ENCODE results near the gene ZNF326. TPM values are rescaled to one million over a fixed set of nuclear protein-coding genes. Genes with fewer than 3 reads are reported as not detected.

Gene ZNF326
- total RNA-seq, 3 donors from 2014 or later, result 21.9 to 31.3 (median 23.6) TPM

DNA sequence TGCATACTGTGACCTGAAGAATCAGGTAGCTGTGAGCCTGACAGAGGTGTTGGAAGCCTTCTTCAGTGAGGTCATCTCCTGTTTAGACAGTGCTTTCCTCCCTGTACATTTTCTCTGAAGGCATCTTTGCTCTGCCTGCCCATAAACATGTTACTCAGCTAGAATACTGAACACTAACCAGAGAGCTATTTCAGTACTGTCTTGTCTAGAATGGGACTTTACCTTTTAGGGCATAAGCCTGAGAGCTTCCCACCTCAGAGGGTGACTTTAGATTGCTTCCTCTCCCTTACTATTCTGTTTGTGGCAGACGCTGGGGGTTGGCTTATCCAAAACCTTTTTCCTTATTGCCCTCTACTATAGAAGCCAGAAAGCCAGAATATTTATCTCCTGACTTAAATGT is 23.3 kb upstream of the ZNF326 start:
- Histone ChIP-seq H3K9me3 (no peaks in the 10 kb centered on the region), H3K4me3 (no peak overlapping the region), H3K4me1 (no peaks in the 10 kb centered on the region), H3K36me3 (no peaks in the 10 kb centered on the region), H3K27me3 (no peaks in the 10 kb centered on the region), H3K27ac (no peak overlapping the region)
- TF ChIP-seq, protein P1, sequence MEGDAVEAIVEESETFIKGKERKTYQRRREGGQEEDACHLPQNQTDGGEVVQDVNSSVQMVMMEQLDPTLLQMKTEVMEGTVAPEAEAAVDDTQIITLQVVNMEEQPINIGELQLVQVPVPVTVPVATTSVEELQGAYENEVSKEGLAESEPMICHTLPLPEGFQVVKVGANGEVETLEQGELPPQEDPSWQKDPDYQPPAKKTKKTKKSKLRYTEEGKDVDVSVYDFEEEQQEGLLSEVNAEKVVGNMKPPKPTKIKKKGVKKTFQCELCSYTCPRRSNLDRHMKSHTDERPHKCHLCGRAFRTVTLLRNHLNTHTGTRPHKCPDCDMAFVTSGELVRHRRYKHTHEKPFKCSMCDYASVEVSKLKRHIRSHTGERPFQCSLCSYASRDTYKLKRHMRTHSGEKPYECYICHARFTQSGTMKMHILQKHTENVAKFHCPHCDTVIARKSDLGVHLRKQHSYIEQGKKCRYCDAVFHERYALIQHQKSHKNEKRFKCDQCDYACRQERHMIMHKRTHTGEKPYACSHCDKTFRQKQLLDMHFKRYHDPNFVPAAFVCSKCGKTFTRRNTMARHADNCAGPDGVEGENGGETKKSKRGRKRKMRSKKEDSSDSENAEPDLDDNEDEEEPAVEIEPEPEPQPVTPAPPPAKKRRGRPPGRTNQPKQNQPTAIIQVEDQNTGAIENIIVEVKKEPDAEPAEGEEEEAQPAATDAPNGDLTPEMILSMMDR (IDR thresholded peaks at IDR 0.05), result no peak
- no peak for DNase-seq (ENCODE audit: low spot score in 2 of 2)
- intact Hi-C loops (cut with DNase I; ENCODE audit: low total_unique reads), result no loop called here

DNA sequence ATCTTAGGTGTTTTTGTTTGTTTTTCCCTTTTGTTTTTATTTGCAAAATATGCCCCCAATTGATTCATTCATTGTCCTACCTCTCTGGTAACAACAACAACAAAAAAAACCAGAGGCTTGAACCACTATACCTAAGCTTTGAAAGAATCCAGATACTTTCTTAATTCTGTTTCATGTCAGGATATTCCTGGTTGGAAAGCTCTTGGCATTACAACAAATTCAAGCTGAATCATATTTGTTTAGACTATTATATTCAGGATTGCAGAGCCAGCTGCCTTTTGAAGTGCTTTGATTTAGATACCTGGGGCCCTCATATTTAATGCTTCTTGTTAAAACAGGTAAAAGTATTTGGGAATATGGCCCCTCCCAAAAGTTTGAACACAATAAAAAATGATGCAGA is 22.9 kb upstream of the ZNF326 start:
- Histone ChIP-seq H3K36me3 (no peaks in the 10 kb centered on the region), H3K9me3 (no peaks in the 10 kb centered on the region), H3K4me3 (no peak overlapping the region), H3K4me1 (no peaks in the 10 kb centered on the region), H3K27ac (no peak overlapping the region), H3K27me3 (no peaks in the 10 kb centered on the region)
- intact Hi-C loops (cut with DNase I; ENCODE audit: low total_unique reads), result no loop called here
- DNase-seq (ENCODE audit: low spot score in 2 of 2), result no peak
- TF ChIP-seq POLR2AphosphoS5 (IDR thresholded peaks at IDR 0.05) (no peak), POLR2A (IDR thresholded peaks at IDR 0.05) (no peak)
- TF ChIP-seq, protein P1 (IDR thresholded peaks at IDR 0.05), result no peak

DNA sequence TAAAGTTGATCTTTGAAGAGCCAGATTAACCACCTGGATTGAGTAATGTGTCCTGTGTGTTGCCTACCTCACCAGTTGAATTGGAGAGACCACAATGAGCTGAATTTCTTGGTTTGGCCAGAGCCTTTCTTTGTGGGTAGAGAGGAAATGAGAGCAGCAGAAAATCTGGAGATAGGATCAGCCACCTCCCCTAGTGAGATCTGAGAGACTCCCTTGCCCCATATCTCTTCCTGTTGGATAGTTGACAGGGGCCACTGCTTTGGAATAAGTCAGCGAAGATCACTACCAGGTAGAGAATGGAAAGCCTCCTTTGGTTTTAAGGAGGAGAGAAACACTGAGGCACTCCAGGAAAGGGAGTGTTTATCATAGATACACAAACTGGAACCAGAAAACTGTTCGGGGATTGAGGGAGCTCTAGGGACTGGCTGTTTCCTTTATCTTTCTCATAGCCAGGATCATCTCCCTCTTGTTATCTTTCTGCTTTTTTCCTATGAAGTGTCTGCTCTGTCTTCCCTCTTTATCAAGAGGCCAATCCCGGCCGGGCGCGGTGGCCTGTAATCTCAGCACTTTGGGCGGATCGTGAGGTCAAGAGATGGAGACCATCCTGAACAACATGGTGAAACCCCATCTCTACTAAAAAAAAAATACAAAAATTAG is 21.3 kb upstream of the ZNF326 start:
- H3K4me1 ChIP-seq, result no peaks in the 10 kb centered on the region
- TF ChIP-seq, protein P1 (IDR thresholded peaks at IDR 0.05), result no peak
- TF ChIP-seq POLR2AphosphoS5 (IDR thresholded peaks at IDR 0.05), result no peak
- no peaks in the 10 kb centered on the region for H3K9me3 ChIP-seq
- intact Hi-C loops (cut with DNase I; ENCODE audit: low total_unique reads), result no loop called here
- H3K36me3 ChIP-seq, result no peaks in the 10 kb centered on the region
- H3K27ac ChIP-seq, result no peak overlapping the region
- H3K27me3 ChIP-seq, result no peaks in the 10 kb centered on the region
- no peak for DNase-seq (ENCODE audit: low spot score in 2 of 2)
- no peak overlapping the region for H3K4me3 ChIP-seq

DNA sequence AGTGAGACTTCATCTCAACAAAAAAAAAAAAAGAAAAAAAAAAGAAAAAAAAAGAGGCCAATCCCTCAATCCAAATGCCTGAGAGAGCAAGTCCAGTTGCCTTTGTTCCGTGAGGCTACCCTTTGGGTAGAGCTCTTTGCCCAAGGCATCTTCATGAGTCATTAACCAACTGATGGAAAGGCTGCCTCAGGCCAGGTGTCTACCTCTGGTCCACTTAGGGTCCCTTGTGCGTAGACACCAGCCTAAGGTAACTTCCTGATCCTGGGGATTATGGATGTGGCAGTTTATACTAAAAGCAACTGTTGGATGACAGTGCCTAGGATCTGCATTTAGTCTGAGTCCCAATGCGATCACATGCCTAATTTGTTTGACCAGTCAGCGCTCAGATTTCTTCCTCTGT is 20.7 kb upstream of the ZNF326 start:
- no peak overlapping the region for H3K27ac ChIP-seq
- H3K27me3 ChIP-seq, result no peaks in the 10 kb centered on the region
- no peaks in the 10 kb centered on the region for H3K4me1 ChIP-seq
- H3K36me3 ChIP-seq, result no peaks in the 10 kb centered on the region
- intact Hi-C loops (cut with DNase I; ENCODE audit: low total_unique reads), result no loop called here
- no peak overlapping the region for H3K4me3 ChIP-seq
- TF ChIP-seq, protein P1 (IDR thresholded peaks at IDR 0.05), result no peak
- no peak for TF ChIP-seq POLR2AphosphoS5 (IDR thresholded peaks at IDR 0.05)
- no peak for TF ChIP-seq POLR2A (IDR thresholded peaks at IDR 0.05)
- DNase-seq (ENCODE audit: low spot score in 2 of 2), result no peak
- H3K9me3 ChIP-seq, result no peaks in the 10 kb centered on the region

DNA sequence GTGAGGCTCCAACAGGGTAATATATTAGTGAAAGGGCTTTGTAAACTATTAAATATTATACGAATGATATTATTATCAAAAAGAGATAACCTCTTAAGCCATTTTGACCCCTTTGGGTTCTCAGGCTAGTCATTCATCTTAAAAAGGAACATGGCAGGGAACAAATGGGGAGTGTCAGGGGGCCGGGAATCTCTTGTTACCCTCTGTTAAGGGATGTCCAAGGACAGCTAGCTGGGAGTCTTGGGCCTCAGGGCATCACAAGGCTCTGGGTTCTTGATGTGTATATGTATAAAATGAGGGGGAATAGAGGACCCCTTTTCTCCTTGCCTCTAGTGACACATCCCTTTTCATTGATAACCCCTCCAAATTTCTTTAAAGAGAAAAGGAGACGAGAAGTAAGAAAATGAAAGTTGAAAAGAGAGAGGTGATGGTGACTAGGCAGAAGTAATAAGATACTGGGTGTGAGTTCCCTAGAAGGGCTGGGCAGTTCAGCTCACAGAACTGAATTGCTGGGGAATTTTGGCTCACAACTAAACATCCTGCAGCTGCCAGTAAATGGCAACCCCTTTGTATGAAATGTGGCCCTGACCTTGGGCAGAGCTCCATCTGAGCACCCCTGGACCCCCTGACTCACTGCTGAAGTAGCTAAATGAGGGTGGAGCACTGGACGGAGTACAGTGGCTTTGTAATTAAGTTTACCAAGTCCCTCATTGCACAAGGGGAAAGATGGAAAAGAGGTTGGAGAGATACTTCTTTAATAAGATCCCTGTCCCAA is 20.0 kb upstream of the ZNF326 start:
- no peak for DNase-seq (ENCODE audit: low spot score in 2 of 2)
- TF ChIP-seq, protein P1 (IDR thresholded peaks at IDR 0.05), result no peak
- TF ChIP-seq POLR2AphosphoS5 (IDR thresholded peaks at IDR 0.05), result no peak
- no peak for TF ChIP-seq POLR2A (IDR thresholded peaks at IDR 0.05)
- H3K9me3 ChIP-seq, result no peaks in the 10 kb centered on the region
- H3K4me3 ChIP-seq, result no peak overlapping the region
- H3K27ac ChIP-seq, result no peak overlapping the region
- no peaks in the 10 kb centered on the region for H3K27me3 ChIP-seq
- no peaks in the 10 kb centered on the region for H3K36me3 ChIP-seq
- no peaks in the 10 kb centered on the region for H3K4me1 ChIP-seq
- intact Hi-C loops (cut with DNase I; ENCODE audit: low total_unique reads), result no loop called here
